BLaER1 treated with 17β-estradiol and CSF1 and Interleukin-3, amounts not matched to agents 10 nM and 100 nM (cell line): ENCODE measurements around the gene MAPK7.

Experiments used
- H3K27ac ChIP-seq, 11 experiments: shearing (Covaris generic); formaldehyde crosslinking; 2 replicates each; pipeline ENCODE4 v1.8.1; 2022
- H3K27me3 ChIP-seq, 11 experiments: shearing (Covaris generic); formaldehyde crosslinking; 2 replicates each; pipeline ENCODE4 v1.8.1; 2022
- H3K36me3 ChIP-seq, 11 experiments: shearing (Covaris generic); formaldehyde crosslinking; 2 replicates each; pipeline ENCODE4 v1.8.1; 2022
- H3K4me1 ChIP-seq, 10 experiments: shearing (Covaris generic); formaldehyde crosslinking; 2 replicates each; pipeline ENCODE4 v1.8.1; 2022
- H3K4me2 ChIP-seq, 11 experiments: shearing (Covaris generic); formaldehyde crosslinking; 2 replicates each; pipeline ENCODE4 v1.8.1; 2022
- H3K4me3 ChIP-seq, 10 experiments: shearing (Covaris generic); formaldehyde crosslinking; 2 replicates each; pipeline ENCODE4 v1.8.1; 2022
- H3K9ac ChIP-seq, 11 experiments: shearing (Covaris generic); formaldehyde crosslinking; 2 replicates each; pipeline ENCODE4 v1.8.1; 2022
- H3K9me3 ChIP-seq, 11 experiments: shearing (Covaris generic); formaldehyde crosslinking; replicated peaks in 1 of 11; 2 replicates each; pipeline ENCODE4 v1.8.1; 2022
- H4K20me1 ChIP-seq, 11 experiments: shearing (Covaris generic); formaldehyde crosslinking; 2 replicates each; pipeline ENCODE4 v1.8.1; 2022
- Cebpa-rat ChIP-seq, 11 experiments: shearing (Covaris generic); IDR thresholded peaks; 2 replicates each; pipeline ENCODE4 v1.8.1; 2022

MAPK7 gene

GRCh38 chr17:19371259-19372010, 6.9 kb upstream of the MAPK7 start:
- peak overlapping the region; percentile 77 to 97 (median 87) for H3K4me2 ChIP-seq
- H3K36me3 ChIP-seq = no peaks in the 10 kb centered on the region
- no peak for TF ChIP-seq Cebpa-rat (IDR thresholded peaks at IDR 0.05)
- no peaks in the 10 kb centered on the region for H3K9me3 ChIP-seq
- H3K27me3 ChIP-seq = peaks cover 0 to 49% (median 0%) of the 10 kb centered on the region in 11 experiments; a peak in 7 of 22 replicates
- peaks cover 17 to 47% (median 30%) of the 10 kb centered on the region in 11 experiments; a peak in 18 of 22 replicates for H4K20me1 ChIP-seq
- H3K9ac ChIP-seq = peak overlapping the region in 2 of 11 experiments; percentile 3 to 53; a peak in 1 of 22 replicates
- no peak overlapping the region; a peak in 1 of 22 replicates for H3K27ac ChIP-seq
- peak overlapping the region in 2 of 10 experiments; percentile 14 to 40; a peak in 1 of 20 replicates for H3K4me3 ChIP-seq
- peaks cover 38 to 68% (median 50%) of the 10 kb centered on the region in 10 experiments for H3K4me1 ChIP-seq

- H3K9me3 ChIP-seq = no peaks in the 10 kb centered on the region
- peaks cover 43 to 74% (median 56%) of the 10 kb centered on the region in 10 experiments for H3K4me1 ChIP-seq
- H3K4me3 ChIP-seq = no peak overlapping the region; a peak in 2 of 20 replicates
- H4K20me1 ChIP-seq = peaks cover 17 to 47% (median 30%) of the 10 kb centered on the region in 11 experiments; a peak in 18 of 22 replicates
- no peak overlapping the region for H3K27ac ChIP-seq
- no peak overlapping the region for H3K9ac ChIP-seq
- no peaks in the 10 kb centered on the region for H3K36me3 ChIP-seq
- H3K4me2 ChIP-seq = peak overlapping the region; percentile 77 to 97 (median 87)
- TF ChIP-seq Cebpa-rat (IDR thresholded peaks at IDR 0.05) = no peak
- H3K27me3 ChIP-seq = peaks cover 0 to 44% (median 0%) of the 10 kb centered on the region in 11 experiments; a peak in 7 of 22 replicates
Observed at GRCh38 chr17:19372011-19372370, 6.3 kb upstream of the MAPK7 start.

GRCh38 chr17:19372439-19372838, 5.9 kb upstream of the MAPK7 start:
- Histone ChIP-seq H3K27ac (no peak overlapping the region), H3K36me3 (no peaks in the 10 kb centered on the region), H3K4me1 (peaks cover 46 to 77% (median 59%) of the 10 kb centered on the region in 10 experiments), H3K9ac (no peak overlapping the region), H3K9me3 (no peaks in the 10 kb centered on the region), H4K20me1 (peaks cover 17 to 47% (median 30%) of the 10 kb centered on the region in 11 experiments; a peak in 18 of 22 replicates), H3K4me2 (peak overlapping the region; percentile 77 to 97 (median 87); a peak in 21 of 22 replicates), H3K27me3 (peaks cover 0 to 41% (median 0%) of the 10 kb centered on the region in 11 experiments; a peak in 7 of 22 replicates), H3K4me3 (no peak overlapping the region; a peak in 2 of 20 replicates)
- no peak for TF ChIP-seq Cebpa-rat (IDR thresholded peaks at IDR 0.05)

GRCh38 chr17:19372866-19373504, 5.3 kb upstream of the MAPK7 start:
- TF ChIP-seq Cebpa-rat (IDR thresholded peaks at IDR 0.05) = no peak
- H4K20me1 ChIP-seq = peaks cover 17 to 43% (median 30%) of the 10 kb centered on the region in 11 experiments; a peak in 18 of 22 replicates
- H3K36me3 ChIP-seq = no peaks in the 10 kb centered on the region
- H3K27ac ChIP-seq = no peak overlapping the region
- H3K4me2 ChIP-seq = peak overlapping the region in 7 of 11 experiments; percentile 77 to 97 (median 90); a peak in 12 of 22 replicates
- peaks cover 46 to 72% (median 59%) of the 10 kb centered on the region in 10 experiments for H3K4me1 ChIP-seq
- H3K27me3 ChIP-seq = peaks cover 0 to 36% (median 0%) of the 10 kb centered on the region in 11 experiments; a peak in 7 of 22 replicates
- no peaks in the 10 kb centered on the region for H3K9me3 ChIP-seq
- no peak overlapping the region for H3K4me3 ChIP-seq
- H3K9ac ChIP-seq = no peak overlapping the region

GRCh38 chr17:19374136-19374535, 4.2 kb upstream of the MAPK7 start:
- Histone ChIP-seq H3K27me3 (peaks cover 0 to 25% (median 0%) of the 10 kb centered on the region in 11 experiments; a peak in 6 of 22 replicates), H3K9ac (no peak overlapping the region), H3K27ac (no peak overlapping the region), H3K9me3 (no peaks in the 10 kb centered on the region), H3K4me3 (no peak overlapping the region), H3K4me1 (peaks cover 50 to 66% (median 56%) of the 10 kb centered on the region in 10 experiments), H3K36me3 (no peaks in the 10 kb centered on the region), H4K20me1 (peaks cover 17 to 43% (median 31%) of the 10 kb centered on the region in 11 experiments; a peak in 18 of 22 replicates), H3K4me2 (no peak overlapping the region)
- no peak for TF ChIP-seq Cebpa-rat (IDR thresholded peaks at IDR 0.05)

GRCh38 chr17:19375732-19376131, 2.6 kb upstream of the MAPK7 start:
- Histone ChIP-seq H3K9me3 (no peaks in the 10 kb centered on the region), H3K9ac (no peak overlapping the region), H3K4me1 (peaks cover 40 to 61% (median 46%) of the 10 kb centered on the region in 10 experiments), H3K4me3 (no peak overlapping the region), H3K4me2 (no peak overlapping the region), H3K36me3 (peaks cover 8 to 16% (median 13%) of the 10 kb centered on the region in 11 experiments), H3K27ac (no peak overlapping the region), H4K20me1 (peaks cover 9 to 46% (median 24%) of the 10 kb centered on the region in 11 experiments; a peak in 18 of 22 replicates), H3K27me3 (peaks cover 0 to 20% (median 0%) of the 10 kb centered on the region in 11 experiments; a peak in 5 of 22 replicates)
- no peak for TF ChIP-seq Cebpa-rat (IDR thresholded peaks at IDR 0.05)

GRCh38 chr17:19376811-19377210, 1.5 kb upstream of the MAPK7 start:
- Histone ChIP-seq H3K27me3 (peaks cover 0 to 20% (median 0%) of the 10 kb centered on the region in 11 experiments; a peak in 5 of 22 replicates), H3K9ac (peak overlapping the region in 10 of 11 experiments; percentile 81 to 90 (median 86); a peak in 18 of 22 replicates), H3K27ac (peak overlapping the region in 7 of 11 experiments; percentile 82 to 94 (median 87); a peak in 9 of 22 replicates), H3K4me2 (peak overlapping the region; percentile 67 to 92 (median 86)), H3K36me3 (peaks cover 19 to 27% (median 24%) of the 10 kb centered on the region in 11 experiments), H3K9me3 (no peaks in the 10 kb centered on the region), H3K4me1 (peaks cover 29 to 50% (median 36%) of the 10 kb centered on the region in 10 experiments), H4K20me1 (peaks cover 5 to 46% (median 20%) of the 10 kb centered on the region in 11 experiments; a peak in 13 of 22 replicates), H3K4me3 (peak overlapping the region; percentile 68 to 93 (median 80))
- no peak for TF ChIP-seq Cebpa-rat (IDR thresholded peaks at IDR 0.05)

GRCh38 chr17:19377602-19378415, 489 bp upstream of the MAPK7 start:
- Histone ChIP-seq H3K4me2 (peak overlapping the region; percentile 67 to 98 (median 92)), H3K36me3 (peaks cover 29 to 37% (median 33%) of the 10 kb centered on the region in 11 experiments), H3K27ac (peak overlapping the region; percentile 62 to 94 (median 86)), H4K20me1 (peaks cover 0 to 46% (median 14%) of the 10 kb centered on the region in 11 experiments; a peak in 10 of 22 replicates), H3K27me3 (peaks cover 0 to 13% (median 0%) of the 10 kb centered on the region in 11 experiments; a peak in 3 of 22 replicates), H3K4me1 (peaks cover 21 to 40% (median 26%) of the 10 kb centered on the region in 10 experiments), H3K9ac (peak overlapping the region; percentile 81 to 90 (median 86)), H3K4me3 (peak overlapping the region; percentile 68 to 93 (median 80)), H3K9me3 (no peaks in the 10 kb centered on the region)
- TF ChIP-seq Cebpa-rat (IDR thresholded peaks at IDR 0.05) = no peak
